Fibroblast of villous mesenchyme (primary cell): ENCODE data around the gene SAYSD1. TPM values are rescaled to one million over a fixed set of nuclear protein-coding genes. Genes with fewer than 3 reads are reported as not detected.

Source experiments
- DNase-seq: peaks from one replicate; pipeline ENCODE4 v3.0.0-alpha.2; 2010; ENCODE audit warnings: low read depth
- H3K4me3 ChIP-seq: 2 replicates; pipeline ENCODE4 v1.5.1; 2011; ENCODE audit warnings: low read depth, mild to moderate bottlenecking, low read length
- CTCF ChIP-seq: IDR thresholded peaks from 2 replicates; pipeline ENCODE4 v1.5.1; 2012; ENCODE audit warnings: low read depth, mild to moderate bottlenecking, low read length; ENCODE audit not compliant: insufficient read depth
- total RNA-seq: library from RNA; depleted of rRNA; stranded (reverse); fragments of >200 nt; gene quantifications from 2 replicates; pipeline ENCODE4 v1.2.3, GENCODE V29; 2012

The SAYSD1 gene
- total RNA-seq, 1 donor: 17.7 TPM

- TF ChIP-seq CTCF: no peak
- no peak for DNase-seq
- H3K4me3 ChIP-seq: no peak overlapping the region
Measured at GRCh38 chr6:39076623-39077535, 38.1 kb downstream of the SAYSD1 start.

- TF ChIP-seq CTCF: no peak
- DNase-seq: no peak
- no peak overlapping the region for H3K4me3 ChIP-seq
Measured at GRCh38 chr6:39075807-39076622, 39.0 kb downstream of the SAYSD1 start.

- TF ChIP-seq CTCF: no peak
- no peak for DNase-seq
- H3K4me3 ChIP-seq: no peak overlapping the region
Measured at GRCh38 chr6:39075010-39075686, 39.8 kb downstream of the SAYSD1 start.

GRCh38 chr6:39074486-39074885 lies 40.5 kb downstream of the SAYSD1 start:
- no peak overlapping the region for H3K4me3 ChIP-seq
- no peak for TF ChIP-seq CTCF
- DNase-seq: no peak

GRCh38 chr6:39073471-39074355 lies 41.3 kb downstream of the SAYSD1 start:
- no peak overlapping the region for H3K4me3 ChIP-seq
- TF ChIP-seq CTCF: no peak
- DNase-seq: no peak

- TF ChIP-seq CTCF: no peak
- no peak for DNase-seq
- H3K4me3 ChIP-seq: no peak overlapping the region
Measured at GRCh38 chr6:39072830-39073229, 42.2 kb downstream of the SAYSD1 start.
